HEK293 (cell line): ENCODE data around the gene SLIT1.

Experiments
- CTCF ChIA-PET: fragments of 350-600 bp; formaldehyde crosslinking; extraction: SDS; loops from one replicate; lab custom pipeline; 2021; ENCODE audit warnings: antibody characterized with exemption; lab: Yijun Ruan, JAX
- POLR2A ChIA-PET: fragments of 300-600 bp; formaldehyde crosslinking; extraction: SDS; loops from one replicate; lab custom pipeline; 2020; ENCODE audit warnings: antibody characterized with exemption, inconsistent platforms; lab: Yijun Ruan, JAX
- H3K27ac ChIP-seq: fragments of 200-500 bp; sonication (Bioruptor generic); 2 replicates; pipeline ENCODE4 v1.5.1; 2014; ENCODE audit warnings: low read depth, low read length, control low read depth, inconsistent platforms; ENCODE audit errors: extremely low read depth
- H3K36me3 ChIP-seq, 2 experiments: fragments of 200-500 bp in 1 of 2; sonication (Bioruptor generic) in 1 of 2; 1 replicate in 1 of 2; 2 replicates in 1 of 2; pipeline ENCODE4 v1.5.1; 2014 to 2017; ENCODE audit warnings: inconsistent platforms in 2 of 2, low read length in 2 of 2; ENCODE audit not compliant: control insufficient read depth in 2 of 2, insufficient read depth in 1 of 2
- H3K4me1 ChIP-seq: fragments of 200-500 bp; sonication (Bioruptor generic); 2 replicates; pipeline ENCODE4 v1.5.1; 2014; ENCODE audit warnings: mild to moderate bottlenecking, low read length, inconsistent platforms; ENCODE audit not compliant: control insufficient read depth, insufficient read depth
- H3K4me3 ChIP-seq: 2 replicates; pipeline ENCODE4 v1.5.1; 2011; ENCODE audit warnings: low read depth, mild to moderate bottlenecking, control low read depth, low read length, moderate library complexity
- H3K9me3 ChIP-seq: fragments of 200-500 bp; sonication (Bioruptor generic); 2 replicates; pipeline ENCODE4 v1.5.1; 2014; ENCODE audit warnings: low read depth, low read length, inconsistent platforms; ENCODE audit not compliant: control insufficient read depth, insufficient read depth
- GLIS2 ChIP-seq: fragments of 450-650 bp; formaldehyde crosslinking; IDR thresholded peaks from 2 replicates; pipeline ENCODE4 v1.5.1; 2016; ENCODE audit warnings: missing biosample characterization, missing genetic modification characterization
- MEIS1 ChIP-seq: sonication (generic); formaldehyde crosslinking; IDR thresholded peaks from 2 replicates; pipeline ENCODE4 v1.8.1; 2022; ENCODE audit warnings: missing genetic modification reagents, mild to moderate bottlenecking, borderline replicate concordance
- MYNN ChIP-seq: fragments of 450-650 bp; formaldehyde crosslinking; IDR thresholded peaks from 2 replicates; pipeline ENCODE4 v1.5.1; 2016; ENCODE audit warnings: missing biosample characterization, missing genetic modification characterization, borderline replicate concordance
- YY1 ChIP-seq: fragments of 450-650 bp; formaldehyde crosslinking; IDR thresholded peaks from 2 replicates; pipeline ENCODE4 v1.5.1; 2018; ENCODE audit warnings: missing biosample characterization, missing genetic modification characterization
- ZBTB44 ChIP-seq: fragments of 450-650 bp; IDR thresholded peaks from 2 replicates; pipeline ENCODE4 v1.5.1; 2018; ENCODE audit warnings: missing biosample characterization, mild to moderate bottlenecking, missing genetic modification characterization
- ZBTB7A ChIP-seq: fragments of 450-650 bp; formaldehyde crosslinking; IDR thresholded peaks from 2 replicates; pipeline ENCODE4 v1.5.1; 2016; ENCODE audit warnings: low read depth, missing biosample characterization, missing genetic modification characterization
- ZBTB8A ChIP-seq: fragments of 450-650 bp; formaldehyde crosslinking; IDR thresholded peaks from 2 replicates; pipeline ENCODE4 v1.5.1; 2016; ENCODE audit warnings: missing biosample characterization, missing genetic modification characterization
- ZFP41 ChIP-seq: fragments of 450-650 bp; formaldehyde crosslinking; IDR thresholded peaks from 2 replicates; pipeline ENCODE4 v1.5.1; 2016; ENCODE audit warnings: missing biosample characterization, missing genetic modification characterization, borderline replicate concordance
- ZNF121 ChIP-seq: fragments of 450-650 bp; formaldehyde crosslinking; IDR thresholded peaks from 2 replicates; pipeline ENCODE4 v1.5.1; 2016; ENCODE audit warnings: missing biosample characterization, missing genetic modification characterization
- ZNF174 ChIP-seq: fragments of 450-650 bp; formaldehyde crosslinking; IDR thresholded peaks from 2 replicates; pipeline ENCODE4 v1.5.0; 2017; ENCODE audit warnings: missing biosample characterization, mild to moderate bottlenecking, missing genetic modification characterization
- ZNF26 ChIP-seq: fragments of 450-650 bp; formaldehyde crosslinking; IDR thresholded peaks from 2 replicates; pipeline ENCODE4 v1.5.1; 2016; ENCODE audit warnings: missing biosample characterization, missing genetic modification characterization
- ZNF280C ChIP-seq: fragments of 450-650 bp; formaldehyde crosslinking; IDR thresholded peaks from 2 replicates; pipeline ENCODE4 v1.5.1; 2016; ENCODE audit warnings: missing biosample characterization, missing genetic modification characterization
- ZNF341 ChIP-seq: fragments of 450-650 bp; formaldehyde crosslinking; IDR thresholded peaks from 2 replicates; pipeline ENCODE4; 2016; ENCODE audit warnings: low read depth, missing biosample characterization, missing genetic modification characterization
- ZNF362 ChIP-seq: fragments of 450-650 bp; formaldehyde crosslinking; IDR thresholded peaks from 2 replicates; pipeline ENCODE4 v1.5.1; 2016; ENCODE audit warnings: missing biosample characterization, missing genetic modification characterization
- ZNF426 ChIP-seq: fragments of 450-650 bp; formaldehyde crosslinking; IDR thresholded peaks from 2 replicates; pipeline ENCODE4 v1.5.1; 2017; ENCODE audit warnings: missing biosample characterization, missing genetic modification characterization, mild to moderate bottlenecking, inconsistent platforms, moderate library complexity
- ZNF514 ChIP-seq: fragments of 450-650 bp; formaldehyde crosslinking; IDR thresholded peaks from 2 replicates; pipeline ENCODE4 v1.5.1; 2016; ENCODE audit warnings: missing biosample characterization, missing genetic modification characterization
- ZNF585B ChIP-seq: fragments of 450-650 bp; formaldehyde crosslinking; IDR thresholded peaks from 2 replicates; pipeline ENCODE4 v1.5.1; 2016; ENCODE audit warnings: missing biosample characterization, missing genetic modification characterization
- ZNF596 ChIP-seq: fragments of 450-650 bp; IDR thresholded peaks from 2 replicates; pipeline ENCODE4 v1.5.0; 2018; ENCODE audit warnings: missing biosample characterization, mild to moderate bottlenecking, missing genetic modification characterization, moderate library complexity
- ZNF785 ChIP-seq: fragments of 450-650 bp; formaldehyde crosslinking; IDR thresholded peaks from 2 replicates; pipeline ENCODE4 v1.5.1; 2016; ENCODE audit warnings: missing biosample characterization, missing genetic modification characterization
- TF ChIP-seq, protein P1 (sequence below): fragments of 450-650 bp; formaldehyde crosslinking; IDR thresholded peaks from 2 replicates; pipeline ENCODE4 v1.5.1; 2017; ENCODE audit warnings: missing biosample characterization, missing genetic modification characterization
- TF ChIP-seq, protein P2 (sequence below): fragments of 450-650 bp; formaldehyde crosslinking; IDR thresholded peaks from 2 replicates; pipeline ENCODE4 v1.5.1; 2016; ENCODE audit warnings: missing biosample characterization, missing genetic modification characterization
- TF ChIP-seq, protein P3 (sequence below): fragments of 450-650 bp; formaldehyde crosslinking; IDR thresholded peaks from 2 replicates; pipeline ENCODE4 v1.5.1; 2016; ENCODE audit warnings: missing biosample characterization, missing genetic modification characterization

SLIT1 gene

DNA sequence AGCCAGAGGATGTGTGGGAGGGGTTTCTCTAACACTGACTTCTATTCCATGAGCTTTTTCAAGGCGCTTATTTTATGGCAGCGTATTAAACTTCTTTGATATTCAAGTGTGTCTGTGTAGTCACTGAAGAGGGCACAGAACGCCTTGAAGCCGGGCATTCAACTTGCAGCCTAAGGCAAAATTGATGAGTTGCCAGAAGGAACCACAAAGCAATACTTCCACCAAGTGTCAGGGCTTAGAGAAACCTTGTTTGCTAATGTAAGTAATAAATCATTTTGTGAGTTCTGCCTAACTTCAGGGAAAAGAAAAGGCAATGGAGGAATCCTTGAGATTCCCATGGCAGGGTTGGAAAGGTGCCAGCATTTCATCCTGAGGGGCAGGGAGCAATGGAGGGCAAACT lies 189.9 kb downstream of the SLIT1 start:
- H3K36me3 ChIP-seq, result no peaks in the 10 kb centered on the region
- H3K27ac ChIP-seq, result no peak overlapping the region
- POLR2A ChIA-PET, result no interaction called here
- H3K4me1 ChIP-seq, result peaks cover 9% of the 10 kb centered on the region
- no peak for TF ChIP-seq YY1
- TF ChIP-seq, protein P1, sequence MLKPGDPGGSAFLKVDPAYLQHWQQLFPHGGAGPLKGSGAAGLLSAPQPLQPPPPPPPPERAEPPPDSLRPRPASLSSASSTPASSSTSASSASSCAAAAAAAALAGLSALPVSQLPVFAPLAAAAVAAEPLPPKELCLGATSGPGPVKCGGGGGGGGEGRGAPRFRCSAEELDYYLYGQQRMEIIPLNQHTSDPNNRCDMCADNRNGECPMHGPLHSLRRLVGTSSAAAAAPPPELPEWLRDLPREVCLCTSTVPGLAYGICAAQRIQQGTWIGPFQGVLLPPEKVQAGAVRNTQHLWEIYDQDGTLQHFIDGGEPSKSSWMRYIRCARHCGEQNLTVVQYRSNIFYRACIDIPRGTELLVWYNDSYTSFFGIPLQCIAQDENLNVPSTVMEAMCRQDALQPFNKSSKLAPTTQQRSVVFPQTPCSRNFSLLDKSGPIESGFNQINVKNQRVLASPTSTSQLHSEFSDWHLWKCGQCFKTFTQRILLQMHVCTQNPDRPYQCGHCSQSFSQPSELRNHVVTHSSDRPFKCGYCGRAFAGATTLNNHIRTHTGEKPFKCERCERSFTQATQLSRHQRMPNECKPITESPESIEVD (tag by site-specific recombination), result peak; percentile 62
- no peak for TF ChIP-seq ZBTB7A (tag by site-specific recombination)
- TF ChIP-seq ZNF514 (tag by site-specific recombination), result no peak
- no peak for TF ChIP-seq ZNF596
- TF ChIP-seq ZBTB44 (tag by site-specific recombination), result no peak
- no peak for TF ChIP-seq ZNF121 (tag by site-specific recombination)
- TF ChIP-seq MEIS1 (CRISPR knock-in tag), result peak; percentile 79; the same call in 1 of the 2 replicates
- TF ChIP-seq ZBTB8A (tag by site-specific recombination), result 0 out of 2 replicates have a peak, but pooled peaks have one; percentile 25
- no peak for TF ChIP-seq ZNF362 (tag by site-specific recombination)
- TF ChIP-seq, protein P2, sequence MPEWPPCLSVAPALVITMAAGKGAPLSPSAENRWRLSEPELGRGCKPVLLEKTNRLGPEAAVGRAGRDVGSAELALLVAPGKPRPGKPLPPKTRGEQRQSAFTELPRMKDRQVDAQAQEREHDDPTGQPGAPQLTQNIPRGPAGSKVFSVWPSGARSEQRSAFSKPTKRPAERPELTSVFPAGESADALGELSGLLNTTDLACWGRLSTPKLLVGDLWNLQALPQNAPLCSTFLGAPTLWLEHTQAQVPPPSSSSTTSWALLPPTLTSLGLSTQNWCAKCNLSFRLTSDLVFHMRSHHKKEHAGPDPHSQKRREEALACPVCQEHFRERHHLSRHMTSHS, result no peak
- no peaks in the 10 kb centered on the region for H3K9me3 ChIP-seq
- CTCF ChIA-PET, result interaction anchor here (1.0 kb wide), 1 partner anchor 30 kb away, joined by 4 read pairs; no protein-coding TSS in a partner anchor
- H3K4me3 ChIP-seq, result no peak overlapping the region

DNA sequence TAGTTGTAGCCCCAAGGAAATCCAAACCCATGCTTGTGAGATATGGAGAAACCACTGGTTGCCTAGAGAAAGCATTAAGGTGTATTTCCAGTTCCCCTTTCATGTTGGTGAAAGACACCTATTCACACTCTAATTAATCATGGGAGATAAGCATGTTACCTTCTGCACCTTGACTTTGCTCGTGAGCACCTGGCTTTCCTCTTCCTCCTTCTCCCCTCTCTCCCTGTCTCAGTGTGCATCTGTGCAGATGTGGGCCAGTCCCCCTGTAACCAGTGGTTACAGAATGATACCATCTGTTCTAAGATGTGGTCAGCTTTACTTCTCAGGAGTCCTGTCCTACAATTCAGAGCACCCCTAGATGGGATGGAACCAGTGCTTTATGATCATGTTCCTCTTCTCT lies 193.0 kb downstream of the SLIT1 start:
- H3K27ac ChIP-seq, result no peak overlapping the region
- H3K36me3 ChIP-seq, result no peaks in the 10 kb centered on the region
- peaks cover 9% of the 10 kb centered on the region for H3K4me1 ChIP-seq
- ChIA-PET CTCF (interaction anchor here (2.5 kb wide), 1 partner anchor 33 kb away, joined by 9 read pairs; no protein-coding TSS in a partner anchor), POLR2A (no interaction called here)
- H3K9me3 ChIP-seq, result no peaks in the 10 kb centered on the region
- no peak overlapping the region for H3K4me3 ChIP-seq
- TF ChIP-seq ZNF26 (tag by site-specific recombination), result no peak
- TF ChIP-seq, protein P3, sequence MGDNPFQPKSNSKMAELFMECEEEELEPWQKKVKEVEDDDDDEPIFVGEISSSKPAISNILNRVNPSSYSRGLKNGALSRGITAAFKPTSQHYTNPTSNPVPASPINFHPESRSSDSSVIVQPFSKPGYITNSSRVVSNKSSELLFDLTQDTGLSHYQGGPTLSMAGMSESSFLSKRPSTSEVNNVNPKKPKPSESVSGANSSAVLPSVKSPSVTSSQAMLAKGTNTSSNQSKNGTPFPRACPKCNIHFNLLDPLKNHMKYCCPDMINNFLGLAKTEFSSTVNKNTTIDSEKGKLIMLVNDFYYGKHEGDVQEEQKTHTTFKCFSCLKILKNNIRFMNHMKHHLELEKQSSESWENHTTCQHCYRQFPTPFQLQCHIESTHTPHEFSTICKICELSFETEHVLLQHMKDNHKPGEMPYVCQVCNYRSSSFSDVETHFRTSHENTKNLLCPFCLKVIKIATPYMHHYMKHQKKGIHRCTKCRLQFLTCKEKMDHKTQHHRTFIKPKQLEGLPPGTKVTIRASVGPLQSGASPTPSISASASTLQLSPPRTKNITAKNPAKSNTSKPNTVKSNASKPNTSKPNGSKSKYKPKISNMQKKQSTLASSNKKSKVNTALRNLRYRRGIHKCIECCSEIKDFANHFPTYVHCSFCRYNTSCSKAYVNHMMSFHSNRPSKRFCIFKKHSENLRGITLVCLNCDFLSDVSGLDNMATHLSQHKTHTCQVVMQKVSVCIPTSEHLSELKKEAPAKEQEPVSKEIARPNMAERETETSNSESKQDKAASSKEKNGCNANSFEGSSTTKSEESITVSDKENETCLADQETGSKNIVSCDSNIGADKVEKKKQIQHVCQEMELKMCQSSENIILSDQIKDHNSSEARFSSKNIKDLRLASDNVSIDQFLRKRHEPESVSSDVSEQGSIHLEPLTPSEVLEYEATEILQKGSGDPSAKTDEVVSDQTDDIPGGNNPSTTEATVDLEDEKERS (tag by site-specific recombination), result no peak
- no peak for TF ChIP-seq ZNF341 (tag by site-specific recombination)
- no peak for TF ChIP-seq ZFP41 (tag by site-specific recombination)
- no peak for TF ChIP-seq MYNN (tag by site-specific recombination)
- no peak for TF ChIP-seq ZNF585B
- TF ChIP-seq ZNF785, result no peak
- no peak for TF ChIP-seq ZNF280C (tag by site-specific recombination)
- TF ChIP-seq ZNF426, result no peak
- no peak for TF ChIP-seq GLIS2
- no peak for TF ChIP-seq ZNF174 (tag by site-specific recombination)
